Kidney (tissue), 14 donors: ENCODE measurements around the gene KREMEN2. TPM values are rescaled to one million over a fixed set of nuclear protein-coding genes. Genes with fewer than 3 reads are reported as not detected.

Source experiments
- DNase-seq, 5 donors: peaks; one replicate each; pipeline ENCODE4 v3.0.0-alpha.2; 2013 to 2020
- FAIRE-seq: peaks from 2 replicates; lab custom pipeline; 2012; peaks lifted over from hg19 to GRCh38; lab: Jason Lieb, UNC
- H3K27ac ChIP-seq, 2 donors: one replicate each; pipeline ENCODE4 v1.7.0; 2013; ENCODE audit warnings: low read depth in 2 of 2, low read length in 2 of 2, inconsistent platforms in 1 of 2
- H3K27me3 ChIP-seq: one replicate; pipeline ENCODE4 v1.7.1; 2013; ENCODE audit warnings: low read length, inconsistent platforms; ENCODE audit not compliant: control insufficient read depth, insufficient read depth
- H3K36me3 ChIP-seq, 3 donors: one replicate each; pipeline versions ENCODE4 v1.7.0 to v1.7.1; 2013; ENCODE audit warnings: low read length in 3 of 3, control low read depth in 1 of 3, inconsistent platforms in 1 of 3; ENCODE audit not compliant: insufficient read depth in 3 of 3, control insufficient read depth in 2 of 3
- H3K4me1 ChIP-seq, 3 donors: one replicate each; pipeline versions ENCODE4 v1.7.0 to v1.7.1; 2013; ENCODE audit warnings: low read length in 3 of 3, inconsistent platforms in 1 of 3, low read depth in 1 of 3; ENCODE audit not compliant: control insufficient read depth in 2 of 3, insufficient read depth in 2 of 3
- H3K4me3 ChIP-seq, 3 donors: one replicate each; pipeline versions ENCODE4 v1.7.0 to v1.8.1; 2013; ENCODE audit warnings: low read length in 3 of 3, control low read depth in 1 of 3, inconsistent platforms in 1 of 3
- H3K9ac ChIP-seq, 3 donors: one replicate each; pipeline versions ENCODE4 v1.7.0 to v1.7.1; 2013; ENCODE audit warnings: low read length in 3 of 3, control low read depth in 1 of 3, inconsistent platforms in 1 of 3
- H3K9me3 ChIP-seq, 3 donors: one replicate each; pipeline versions ENCODE4 v1.7.0 to v1.7.1; 2013; ENCODE audit warnings: low read length in 3 of 3, control low read depth in 1 of 3, inconsistent platforms in 1 of 3; ENCODE audit not compliant: control insufficient read depth in 2 of 3, insufficient read depth in 1 of 3
- CTCF ChIP-seq: IDR thresholded peaks from 3 replicates; pipeline ENCODE4 v1.5.1; 2012; ENCODE audit warnings: mild to moderate bottlenecking, moderate library complexity, borderline replicate concordance; ENCODE audit not compliant: insufficient read depth; ENCODE audit errors: extremely low read depth
- intact Hi-C: fragments of 100-400 bp; cut with DNase I; formaldehyde crosslinking; loops from one replicate; pipeline ENCODE4 v1.11.1; 2022
- polyA plus RNA-seq: library from polyadenylated mRNA; stranded (reverse); fragments of 350-450 nt; fragmentation: Illumina TruSeq; extraction: RNeasy Lipid Tissue Mini Kit (QIAGEN cat#74804); gene quantifications from one replicate; pipeline ENCODE4 v1.2.3, GENCODE V29; 2014; ENCODE audit warnings: low read depth, low replicate concordance; ENCODE audit not compliant: insufficient read depth
- total RNA-seq: library from RNA; stranded (reverse); fragmentation: NEBNext Ultra II Directional; extraction: Animal tissue kit (Norgen Biotek cat#: 25700); gene quantifications from one replicate; pipeline ENCODE4 v1.2.1, GENCODE V29; 2021
- donor health status: control.
- donor health status: control.
- donor health status: control.
- donor health status: control.
- donor health status: control.
- donor health status: DM: yes; HTN: yes; CAD: no.
- donor health status: Normal renal cell carcinoma (clear cell type).

KREMEN2 gene
- total and polyA plus RNA-seq, 2 donors from 2014 or later = not detected

- no peak for TF ChIP-seq CTCF
- no peaks in the 10 kb centered on the region for H3K27me3 ChIP-seq
- no peak for FAIRE-seq
- no peak overlapping the region for H3K27ac ChIP-seq
- intact Hi-C loops = no loop called here
- no peak overlapping the region for H3K4me3 ChIP-seq
- H3K4me1 ChIP-seq = no peaks in the 10 kb centered on the region
- no peak overlapping the region for H3K9ac ChIP-seq
- H3K36me3 ChIP-seq = no peaks in the 10 kb centered on the region
- no peak for DNase-seq
- H3K9me3 ChIP-seq = no peaks in the 10 kb centered on the region
Observed at GRCh38 chr16:2996298-2996697, 32.2 kb downstream of the KREMEN2 start.

- H3K27me3 ChIP-seq = no peaks in the 10 kb centered on the region
- no peaks in the 10 kb centered on the region for H3K36me3 ChIP-seq
- H3K9me3 ChIP-seq = no peaks in the 10 kb centered on the region
- intact Hi-C loops = no loop called here
- H3K4me1 ChIP-seq = no peaks in the 10 kb centered on the region
- TF ChIP-seq CTCF = no peak
- FAIRE-seq = no peak
- H3K27ac ChIP-seq = no peak overlapping the region
- H3K4me3 ChIP-seq = no peak overlapping the region
- no peak for DNase-seq
- H3K9ac ChIP-seq = no peak overlapping the region
Observed at GRCh38 chr16:2999929-3000328, 35.9 kb downstream of the KREMEN2 start.

- intact Hi-C loops = no loop called here
- no peak overlapping the region for H3K9ac ChIP-seq
- no peaks in the 10 kb centered on the region for H3K4me1 ChIP-seq
- no peak for FAIRE-seq
- no peak overlapping the region for H3K4me3 ChIP-seq
- DNase-seq = no peak
- no peak overlapping the region for H3K27ac ChIP-seq
- no peaks in the 10 kb centered on the region for H3K27me3 ChIP-seq
- no peaks in the 10 kb centered on the region for H3K36me3 ChIP-seq
- H3K9me3 ChIP-seq = no peaks in the 10 kb centered on the region
- no peak for TF ChIP-seq CTCF
Observed at GRCh38 chr16:3000540-3000939, 36.5 kb downstream of the KREMEN2 start.

DNA sequence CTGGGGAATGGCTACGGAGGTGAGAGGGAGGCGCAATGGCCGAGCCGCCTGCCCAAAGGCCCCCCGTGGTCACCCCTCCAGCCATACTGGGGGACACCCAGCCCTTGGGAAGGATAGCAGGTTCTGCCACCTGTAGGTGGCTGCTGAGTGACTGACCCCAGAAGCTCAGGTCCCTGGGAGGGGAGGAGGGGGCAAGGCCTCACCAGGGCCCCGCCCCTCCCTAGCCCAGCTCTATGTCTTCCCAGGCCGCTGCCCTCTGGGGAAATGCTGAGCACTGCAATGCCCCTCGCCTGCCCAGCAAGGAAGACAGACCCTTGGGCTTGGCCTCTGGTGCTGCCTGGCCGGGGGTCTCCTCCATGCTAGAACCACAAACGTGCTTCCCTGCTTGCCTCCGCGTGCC, 37.2 kb downstream of the KREMEN2 start:
- no peaks in the 10 kb centered on the region for H3K36me3 ChIP-seq
- DNase-seq (no peak), FAIRE-seq (no peak)
- H3K27ac ChIP-seq = no peak overlapping the region
- TF ChIP-seq CTCF = no peak
- H3K27me3 ChIP-seq = no peaks in the 10 kb centered on the region
- no peak overlapping the region for H3K4me3 ChIP-seq
- H3K9ac ChIP-seq = no peak overlapping the region
- H3K9me3 ChIP-seq = no peaks in the 10 kb centered on the region
- no peaks in the 10 kb centered on the region for H3K4me1 ChIP-seq
- intact Hi-C loops = no loop called here
